Measurements from ENCODE around the gene KIAA1958.

The KIAA1958 gene

DNA sequence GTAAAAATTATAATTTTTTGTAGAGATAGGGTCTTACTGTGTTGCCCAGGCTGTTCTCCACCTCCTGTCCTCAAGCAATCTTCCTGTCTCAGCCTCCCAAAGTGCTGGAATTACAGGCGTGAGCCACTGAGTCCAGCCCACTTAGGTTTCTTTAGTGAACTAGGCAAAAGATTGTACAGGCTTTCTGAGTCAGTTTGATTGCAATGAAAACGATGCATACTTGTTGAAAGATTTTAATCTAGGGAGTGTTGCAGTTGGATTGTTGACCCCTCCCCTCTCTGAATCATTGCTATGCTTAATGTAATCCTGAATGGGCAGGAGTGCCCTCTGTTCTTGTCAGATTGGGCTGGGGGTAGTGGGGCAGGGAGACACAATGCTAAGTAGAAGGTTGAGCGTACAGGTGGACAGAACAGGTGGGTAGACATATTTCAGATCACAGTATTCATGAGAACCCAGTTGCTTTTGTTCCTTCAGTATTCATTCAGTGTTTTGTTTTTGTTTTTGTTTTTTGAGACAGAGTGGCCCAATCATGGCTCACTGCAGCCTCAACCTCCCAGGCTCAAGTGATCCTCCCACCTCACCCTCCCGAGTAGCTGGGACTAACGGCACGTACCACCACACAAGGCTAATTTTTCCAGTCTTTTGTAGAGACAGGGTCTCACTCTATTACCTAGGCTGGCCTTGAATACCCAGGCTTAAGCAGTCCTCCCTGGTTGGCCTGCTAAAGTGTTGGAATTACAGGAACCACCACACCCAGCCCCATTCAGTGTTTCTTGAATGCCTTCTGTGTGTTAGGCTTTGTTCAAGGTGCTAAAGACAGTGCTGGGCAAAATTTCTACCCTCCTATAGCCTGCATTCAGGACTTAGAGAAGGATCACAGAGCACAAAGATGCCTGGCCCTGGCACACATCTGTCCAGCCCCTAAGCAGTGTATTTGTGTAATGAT is 70.1 kb downstream of the KIAA1958 start:
- no peak overlapping the region for H3K4me3 ChIP-seq (ENCODE audit: low read length)
- TF ChIP-seq, protein P1, sequence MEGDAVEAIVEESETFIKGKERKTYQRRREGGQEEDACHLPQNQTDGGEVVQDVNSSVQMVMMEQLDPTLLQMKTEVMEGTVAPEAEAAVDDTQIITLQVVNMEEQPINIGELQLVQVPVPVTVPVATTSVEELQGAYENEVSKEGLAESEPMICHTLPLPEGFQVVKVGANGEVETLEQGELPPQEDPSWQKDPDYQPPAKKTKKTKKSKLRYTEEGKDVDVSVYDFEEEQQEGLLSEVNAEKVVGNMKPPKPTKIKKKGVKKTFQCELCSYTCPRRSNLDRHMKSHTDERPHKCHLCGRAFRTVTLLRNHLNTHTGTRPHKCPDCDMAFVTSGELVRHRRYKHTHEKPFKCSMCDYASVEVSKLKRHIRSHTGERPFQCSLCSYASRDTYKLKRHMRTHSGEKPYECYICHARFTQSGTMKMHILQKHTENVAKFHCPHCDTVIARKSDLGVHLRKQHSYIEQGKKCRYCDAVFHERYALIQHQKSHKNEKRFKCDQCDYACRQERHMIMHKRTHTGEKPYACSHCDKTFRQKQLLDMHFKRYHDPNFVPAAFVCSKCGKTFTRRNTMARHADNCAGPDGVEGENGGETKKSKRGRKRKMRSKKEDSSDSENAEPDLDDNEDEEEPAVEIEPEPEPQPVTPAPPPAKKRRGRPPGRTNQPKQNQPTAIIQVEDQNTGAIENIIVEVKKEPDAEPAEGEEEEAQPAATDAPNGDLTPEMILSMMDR (IDR thresholded peaks at IDR 0.05; ENCODE audit: insufficient read depth, low read depth, low read length, missing control alignments): no peak
- DNase-seq (ENCODE audit: low read depth): peak; percentile 74

DNA sequence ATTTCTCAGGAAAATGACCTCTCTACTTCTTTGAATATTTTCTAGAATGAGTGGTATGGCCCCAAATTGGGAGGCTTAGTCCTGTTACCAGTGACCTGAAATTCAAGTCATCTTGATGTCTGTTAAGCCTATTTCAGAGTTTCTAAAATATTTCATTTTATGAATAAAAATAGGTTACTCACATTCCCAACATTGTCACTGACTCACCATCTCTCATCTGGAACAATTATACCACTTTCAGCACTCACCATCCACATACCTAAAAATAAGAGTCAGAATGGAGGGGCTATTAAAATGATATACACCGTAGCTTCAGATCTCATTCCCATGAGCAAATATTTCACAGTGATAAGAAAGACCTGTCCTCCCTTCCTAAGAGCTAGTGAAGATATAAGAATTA is 71.8 kb downstream of the KIAA1958 start:
- DNase-seq (ENCODE audit: low read depth): peak; percentile 38

DNA sequence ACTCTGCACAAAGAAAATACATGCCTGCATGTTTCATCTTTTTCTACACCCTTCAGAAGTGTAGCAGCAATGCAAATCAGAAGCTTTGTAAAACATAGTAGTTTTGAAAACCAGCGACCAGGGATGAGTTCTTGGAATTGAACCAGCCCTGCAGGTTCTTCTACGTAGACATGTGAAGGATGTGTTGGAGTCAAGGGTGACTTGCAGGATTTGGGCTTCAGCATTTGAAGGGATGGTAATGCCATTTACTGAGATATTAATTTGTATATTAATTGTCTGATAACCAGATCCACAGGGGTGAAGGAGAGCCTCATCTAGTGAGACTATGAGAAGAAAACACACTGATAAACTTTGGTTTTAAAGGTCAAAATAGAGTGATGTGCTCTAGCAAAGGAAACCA is 72.4 kb downstream of the KIAA1958 start:
- TF ChIP-seq, protein P1 (IDR thresholded peaks at IDR 0.05; ENCODE audit: insufficient read depth, low read depth, low read length, missing control alignments): no peak

More for the DNA sequence above, 71.8 kb downstream of the KIAA1958 start:
- TF ChIP-seq, protein P1 (IDR thresholded peaks at IDR 0.05; ENCODE audit: insufficient read depth, low read depth, low read length, missing control alignments): no peak
- no peak overlapping the region for H3K4me3 ChIP-seq (ENCODE audit: low read length)

DNA sequence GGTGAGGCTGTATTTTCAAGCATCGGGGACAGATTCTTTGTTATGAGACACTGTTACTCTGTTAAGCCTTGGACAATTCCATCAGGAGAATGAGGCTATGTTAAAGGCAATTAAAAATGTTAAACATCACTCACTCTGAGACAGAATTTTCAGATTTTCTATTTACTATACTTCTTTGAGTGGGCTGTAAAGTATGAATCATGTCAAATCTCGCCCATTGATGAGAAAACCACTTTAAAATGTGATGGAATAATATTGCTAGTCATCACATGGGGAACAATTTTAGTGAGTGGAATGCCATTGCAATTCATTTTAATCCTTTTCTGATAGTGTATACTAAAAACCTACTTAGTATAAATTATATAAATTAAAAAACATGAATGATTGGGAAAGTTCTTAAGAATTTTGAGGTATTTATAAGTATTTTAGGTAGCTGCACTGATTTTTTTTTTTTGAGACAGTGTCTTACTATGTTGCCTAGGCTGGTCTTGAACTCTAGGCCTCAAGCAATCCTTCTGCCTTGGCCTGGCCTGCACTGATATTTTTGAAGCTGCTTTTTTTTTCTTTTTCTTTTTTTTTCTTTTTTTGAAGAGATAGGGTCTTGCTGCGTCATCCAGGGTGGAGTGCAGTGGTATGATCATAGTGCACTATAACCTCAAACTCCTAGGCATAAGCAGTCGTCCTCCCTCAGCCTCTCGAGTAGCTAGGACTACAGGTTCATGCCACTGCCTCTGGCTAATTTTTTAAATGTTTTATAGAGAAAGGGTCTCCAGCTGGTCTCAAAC is 73.2 kb downstream of the KIAA1958 start:
- no peak overlapping the region for H3K4me3 ChIP-seq (ENCODE audit: low read length)
- TF ChIP-seq, protein P1 (IDR thresholded peaks at IDR 0.05; ENCODE audit: insufficient read depth, low read depth, low read length, missing control alignments): no peak
- no peak for DNase-seq (ENCODE audit: low read depth)

More for the DNA sequence above, 72.4 kb downstream of the KIAA1958 start:
- no peak for DNase-seq (ENCODE audit: low read depth)
- no peak overlapping the region for H3K4me3 ChIP-seq (ENCODE audit: low read length)

DNA sequence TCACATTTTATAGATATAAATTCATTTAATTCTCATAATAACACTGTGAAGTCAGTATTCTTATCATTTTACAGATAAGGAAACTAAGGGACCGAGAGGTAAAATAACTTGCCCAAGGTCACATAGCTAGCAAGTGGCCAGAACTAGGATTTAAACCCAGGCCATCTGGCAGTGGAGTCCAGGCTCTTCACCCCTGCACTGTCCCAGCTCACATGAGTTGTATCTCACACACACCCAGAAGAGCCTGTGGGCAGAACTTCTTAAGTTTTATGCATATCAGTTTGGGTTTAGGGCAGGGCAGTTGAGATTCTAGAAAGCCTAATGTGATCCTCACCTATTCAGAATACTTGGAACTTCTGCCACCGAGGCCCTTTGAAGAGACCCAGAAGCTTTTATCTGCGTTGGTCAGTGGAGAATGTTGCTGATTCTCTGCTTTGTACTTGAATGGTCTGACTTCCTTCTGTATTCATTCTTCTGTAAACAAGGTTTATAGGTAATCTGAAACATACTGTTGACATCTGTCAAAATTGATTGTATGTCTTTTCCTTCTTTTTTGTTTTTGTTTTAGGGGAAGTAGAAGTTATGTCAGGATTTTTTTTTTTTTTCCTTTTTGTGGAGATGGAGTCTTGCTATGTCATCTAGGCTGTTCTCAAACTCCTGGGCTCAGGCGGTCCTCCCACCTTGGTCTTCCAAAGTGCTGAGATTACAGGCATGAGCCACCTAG is 75.8 kb downstream of the KIAA1958 start:
- TF ChIP-seq, protein P1 (IDR thresholded peaks at IDR 0.05; ENCODE audit: insufficient read depth, low read depth, low read length, missing control alignments): no peak
- no peak overlapping the region for H3K4me3 ChIP-seq (ENCODE audit: low read length)
- DNase-seq (ENCODE audit: low read depth): no peak

DNA sequence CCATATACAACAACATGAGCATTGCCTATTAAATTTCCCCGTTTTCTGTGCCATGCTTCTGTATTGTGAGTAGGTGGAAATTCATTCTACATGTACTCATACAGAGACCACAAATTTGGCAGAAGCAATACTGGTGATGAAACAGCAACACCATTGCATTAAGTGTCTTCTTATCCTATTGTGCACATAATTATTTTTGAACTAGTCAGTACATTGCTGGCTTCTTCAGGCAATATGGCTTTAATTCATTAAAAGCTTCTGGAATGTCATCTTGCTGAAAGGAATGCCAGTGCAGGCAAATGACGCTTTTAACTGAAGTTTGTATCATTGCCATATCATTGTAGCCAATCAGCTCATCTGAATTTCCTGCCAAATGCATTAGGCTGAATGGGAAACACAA is 82.6 kb downstream of the KIAA1958 start:
- DNase-seq (ENCODE audit: low read depth): peak; percentile 73
- no peak overlapping the region for H3K4me3 ChIP-seq (ENCODE audit: low read length)
- TF ChIP-seq, protein P1 (IDR thresholded peaks at IDR 0.05; ENCODE audit: insufficient read depth, low read depth, low read length, missing control alignments): no peak

All from epithelial cell of esophagus (primary cell).